Endodermal cell (in vitro differentiated cells): Measurements from ENCODE around the gene RHBDL1. TPM values are rescaled to one million over a fixed set of nuclear protein-coding genes. Genes with fewer than 3 reads are reported as not detected.

Experiments
- DNase-seq: peaks from one replicate; pipeline ENCODE4 v3.0.0-alpha.2; 2017
- H3K27ac ChIP-seq: 2 replicates; pipeline ENCODE4 v1.5.1; 2013; ENCODE audit warnings: mild to moderate bottlenecking, low read depth, low read length, moderate library complexity
- H3K27me3 ChIP-seq: 2 replicates; pipeline ENCODE4 v1.6.1; 2013; ENCODE audit warnings: mild to moderate bottlenecking, low read length, moderate library complexity; ENCODE audit not compliant: insufficient read depth, control insufficient read depth, poor library complexity, severe bottlenecking
- H3K36me3 ChIP-seq: 2 replicates; pipeline ENCODE4 v1.7.0; 2013; ENCODE audit warnings: mild to moderate bottlenecking, low read length, moderate library complexity; ENCODE audit not compliant: control insufficient read depth, insufficient read depth
- H3K4me1 ChIP-seq: one replicate; pipeline ENCODE4 v1.7.0; 2013; ENCODE audit warnings: low read length; ENCODE audit not compliant: control insufficient read depth, insufficient read depth
- H3K4me3 ChIP-seq: 2 replicates; pipeline ENCODE4 v1.5.1; 2013; ENCODE audit warnings: mild to moderate bottlenecking, low read length, moderate library complexity
- H3K9ac ChIP-seq: 2 replicates; pipeline ENCODE4 v1.6.1; 2013; ENCODE audit warnings: mild to moderate bottlenecking, low read length, moderate library complexity; ENCODE audit not compliant: poor library complexity, severe bottlenecking; ENCODE audit errors: extremely low read depth
- H3K9me3 ChIP-seq: 2 replicates; pipeline ENCODE4 v1.6.1; 2013; ENCODE audit warnings: mild to moderate bottlenecking, low read length, moderate library complexity; ENCODE audit not compliant: control insufficient read depth
- H3K27ac Mint-ChIP-seq: 2 replicates; pipeline ENCODE4 v1.8.0; 2020; ENCODE audit warnings: mixed read lengths
- H3K27me3 Mint-ChIP-seq: 2 replicates; pipeline ENCODE4 v1.8.0; 2021; ENCODE audit warnings: mild to moderate bottlenecking, mixed read lengths; ENCODE audit not compliant: insufficient read depth
- H3K36me3 Mint-ChIP-seq: 2 replicates; pipeline ENCODE4 v1.8.0; 2020; ENCODE audit warnings: low read depth, mixed read lengths
- H3K4me1 Mint-ChIP-seq: 2 replicates; pipeline ENCODE4 v1.8.0; 2020; ENCODE audit warnings: mixed read lengths
- H3K4me3 Mint-ChIP-seq: 2 replicates; pipeline ENCODE4 v1.8.0; 2020; ENCODE audit warnings: mild to moderate bottlenecking, moderate library complexity, mixed read lengths
- H3K9me3 Mint-ChIP-seq: 2 replicates; pipeline ENCODE4 v1.8.0; 2020; ENCODE audit warnings: mild to moderate bottlenecking, mixed read lengths
- WGBS, 2 experiments: methylation state at CpG; one replicate each; pipeline versions ENCODE4 v1.1.5 to v1.1.7; 2013; ENCODE audit warnings: missing lambda C conversion rate in 2 of 2, mixed read lengths in 1 of 2; ENCODE audit not compliant: insufficient coverage in 1 of 2, insufficient read length in 1 of 2; 5-methylcytosine and 5-hydroxymethylcytosine counted together
- total RNA-seq, 2 donors: library from RNA; stranded (reverse); fragmentation: NEBNext Ultra II Directional in 1 of 2; extraction: Animal tissue kit (Norgen Biotek cat#: 25700) in 1 of 2; gene quantifications; 2 replicates in 1 of 2; 3 replicates in 1 of 2; pipeline ENCODE4 v1.2.1, GENCODE V29; 2021
- TF ChIP-seq, protein P1 (sequence below): fragments of 200-600 bp; sonication (generic); conservative IDR thresholded peaks from 2 replicates; pipeline ENCODE4 v1.5.0; 2021; ENCODE audit warnings: antibody characterized with exemption, mild to moderate bottlenecking

Gene RHBDL1
- total RNA-seq, 2 donors from 2014 or later, result 3.7 to 5.1 TPM

DNA sequence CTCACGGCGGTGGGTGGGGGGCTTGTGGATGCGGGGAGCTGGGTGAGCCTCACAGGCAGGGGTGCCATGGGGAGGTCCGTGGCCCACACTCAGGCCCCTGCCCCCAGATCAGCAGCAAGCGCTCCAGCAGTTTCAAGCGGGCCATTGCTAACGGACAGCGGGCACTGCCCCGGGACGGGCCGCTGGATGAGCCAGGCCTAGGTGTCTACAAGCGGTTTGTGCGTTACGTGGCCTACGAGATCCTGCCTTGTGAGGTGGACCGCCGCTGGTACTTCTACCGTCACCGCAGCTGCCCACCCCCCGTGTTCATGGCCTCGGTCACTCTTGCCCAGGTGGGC, 1.1 kb downstream of the RHBDL1 start:
- Histone ChIP-seq H3K9ac (no peak overlapping the region), H3K27ac (no peak overlapping the region), H3K4me1 (peaks cover 5% of the 10 kb centered on the region), H3K27me3 (no peaks in the 10 kb centered on the region), H3K36me3 (peaks cover 21% of the 10 kb centered on the region), H3K9me3 (no peaks in the 10 kb centered on the region), H3K4me3 (no peak overlapping the region)
- WGBS, 2 experiments, result 96 to 97% methylated on average over 18 to 21 of the region's 21 CpGs
- DNase-seq, result no peak
- peaks cover 11% of the 10 kb centered on the region for H3K36me3 Mint-ChIP-seq
- H3K27me3 Mint-ChIP-seq, result no peaks in the 10 kb centered on the region
- H3K4me1 Mint-ChIP-seq, result peaks cover 12% of the 10 kb centered on the region
- no peaks in the 10 kb centered on the region for H3K9me3 Mint-ChIP-seq
- H3K4me3 Mint-ChIP-seq, result no peak overlapping the region
- TF ChIP-seq, protein P1, sequence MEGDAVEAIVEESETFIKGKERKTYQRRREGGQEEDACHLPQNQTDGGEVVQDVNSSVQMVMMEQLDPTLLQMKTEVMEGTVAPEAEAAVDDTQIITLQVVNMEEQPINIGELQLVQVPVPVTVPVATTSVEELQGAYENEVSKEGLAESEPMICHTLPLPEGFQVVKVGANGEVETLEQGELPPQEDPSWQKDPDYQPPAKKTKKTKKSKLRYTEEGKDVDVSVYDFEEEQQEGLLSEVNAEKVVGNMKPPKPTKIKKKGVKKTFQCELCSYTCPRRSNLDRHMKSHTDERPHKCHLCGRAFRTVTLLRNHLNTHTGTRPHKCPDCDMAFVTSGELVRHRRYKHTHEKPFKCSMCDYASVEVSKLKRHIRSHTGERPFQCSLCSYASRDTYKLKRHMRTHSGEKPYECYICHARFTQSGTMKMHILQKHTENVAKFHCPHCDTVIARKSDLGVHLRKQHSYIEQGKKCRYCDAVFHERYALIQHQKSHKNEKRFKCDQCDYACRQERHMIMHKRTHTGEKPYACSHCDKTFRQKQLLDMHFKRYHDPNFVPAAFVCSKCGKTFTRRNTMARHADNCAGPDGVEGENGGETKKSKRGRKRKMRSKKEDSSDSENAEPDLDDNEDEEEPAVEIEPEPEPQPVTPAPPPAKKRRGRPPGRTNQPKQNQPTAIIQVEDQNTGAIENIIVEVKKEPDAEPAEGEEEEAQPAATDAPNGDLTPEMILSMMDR, result no peak
- H3K27ac Mint-ChIP-seq, result no peak overlapping the region

DNA sequence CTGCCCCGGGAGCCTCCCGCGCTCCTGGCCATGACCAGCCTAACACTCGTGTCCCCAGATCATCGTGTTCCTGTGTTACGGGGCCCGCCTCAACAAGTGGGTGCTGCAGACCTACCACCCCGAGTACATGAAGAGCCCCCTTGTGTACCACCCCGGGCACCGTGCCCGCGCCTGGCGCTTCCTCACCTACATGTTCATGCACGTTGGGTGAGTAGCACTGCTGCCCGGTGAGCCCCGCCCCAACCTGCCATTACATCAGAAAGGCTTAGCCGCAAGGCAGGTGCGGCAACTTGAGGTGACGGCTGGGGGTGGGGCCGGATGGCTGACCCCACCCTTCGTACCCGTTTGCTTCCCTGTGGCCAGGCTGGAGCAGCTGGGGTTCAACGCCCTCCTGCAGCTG, 1.4 kb downstream of the RHBDL1 start:
- peaks cover 25% of the 10 kb centered on the region for H3K36me3 ChIP-seq
- no peaks in the 10 kb centered on the region for H3K27me3 Mint-ChIP-seq
- no peak for DNase-seq
- peaks cover 15% of the 10 kb centered on the region for H3K4me1 Mint-ChIP-seq
- H3K27ac ChIP-seq, result no peak overlapping the region
- H3K36me3 Mint-ChIP-seq, result peaks cover 15% of the 10 kb centered on the region
- no peak overlapping the region for H3K9ac ChIP-seq
- H3K9me3 Mint-ChIP-seq, result no peaks in the 10 kb centered on the region
- no peaks in the 10 kb centered on the region for H3K27me3 ChIP-seq
- no peak overlapping the region for H3K27ac Mint-ChIP-seq
- H3K9me3 ChIP-seq, result no peaks in the 10 kb centered on the region
- H3K4me3 ChIP-seq, result no peak overlapping the region
- TF ChIP-seq, protein P1, result no peak
- peaks cover 9% of the 10 kb centered on the region for H3K4me1 ChIP-seq
- 95% methylated on average over 13 to 23 of the region's 23 CpGs for WGBS, 2 experiments
- H3K4me3 Mint-ChIP-seq, result no peak overlapping the region

DNA sequence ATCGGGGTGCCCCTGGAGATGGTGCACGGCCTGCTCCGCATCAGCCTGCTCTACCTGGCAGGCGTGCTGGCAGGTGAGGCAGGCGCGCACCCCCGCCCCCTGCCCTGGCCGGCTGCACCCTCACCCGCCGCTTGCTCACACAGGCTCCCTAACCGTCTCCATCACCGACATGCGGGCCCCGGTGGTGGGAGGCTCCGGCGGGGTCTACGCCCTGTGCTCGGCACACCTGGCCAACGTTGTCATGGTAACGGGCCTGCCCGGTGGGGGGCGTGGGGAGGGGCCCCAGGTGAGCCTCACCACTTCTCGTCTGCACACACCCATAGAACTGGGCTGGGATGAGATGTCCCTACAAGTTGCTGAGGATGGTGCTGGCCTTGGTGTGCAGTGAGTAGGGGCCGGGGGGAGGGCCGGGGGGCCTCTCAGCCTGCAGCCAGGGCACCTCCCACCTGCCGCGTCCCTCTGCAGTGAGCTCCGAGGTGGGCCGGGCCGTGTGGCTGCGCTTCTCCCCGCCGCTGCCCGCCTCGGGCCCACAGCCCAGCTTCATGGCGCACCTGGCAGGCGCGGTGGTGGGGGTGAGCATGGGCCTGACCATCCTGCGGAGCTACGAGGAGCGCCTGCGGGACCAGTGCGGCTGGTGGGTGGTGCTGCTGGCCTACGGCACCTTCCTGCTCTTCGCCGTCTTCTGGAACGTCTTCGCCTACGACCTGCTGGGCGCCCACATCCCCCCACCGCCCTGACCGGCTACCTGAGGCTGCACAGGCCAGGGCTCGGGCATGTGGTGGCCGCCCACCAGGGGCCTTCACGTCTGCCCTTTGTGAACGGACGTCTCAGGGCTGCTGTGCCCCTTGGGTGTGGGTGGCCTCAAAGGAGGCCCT, 2.1 kb downstream of the RHBDL1 start:
- H3K27me3 Mint-ChIP-seq, result no peaks in the 10 kb centered on the region
- Histone ChIP-seq H3K27ac (no peak overlapping the region), H3K4me3 (no peak overlapping the region), H3K36me3 (peaks cover 27% of the 10 kb centered on the region), H3K9me3 (no peaks in the 10 kb centered on the region), H3K4me1 (peaks cover 14% of the 10 kb centered on the region), H3K9ac (no peak overlapping the region), H3K27me3 (no peaks in the 10 kb centered on the region)
- H3K27ac Mint-ChIP-seq, result no peak overlapping the region
- H3K9me3 Mint-ChIP-seq, result no peaks in the 10 kb centered on the region
- H3K4me3 Mint-ChIP-seq, result no peak overlapping the region
- TF ChIP-seq, protein P1, result no peak
- peaks cover 18% of the 10 kb centered on the region for H3K4me1 Mint-ChIP-seq
- 90 to 92% methylated on average over 27 to 57 of the region's 57 CpGs for WGBS, 2 experiments
- peaks cover 20% of the 10 kb centered on the region for H3K36me3 Mint-ChIP-seq
- DNase-seq, result peak; percentile 70
